PFSK-1 (cell line): ENCODE measurements around the gene SYNDIG1.

Source experiments
- FOXP2 ChIP-seq: optimal IDR thresholded peaks from 2 replicates; pipeline ENCODE3; 2011; ENCODE audit warnings: borderline replicate concordance, control low read depth, inconsistent platforms; ENCODE audit not compliant: insufficient read depth; ENCODE audit errors: extremely low read length, extremely low read depth
- POLR2AphosphoS5 ChIP-seq: IDR thresholded peaks from 2 replicates; pipeline ENCODE4 v1.6.1; 2012; ENCODE audit warnings: low read depth, mild to moderate bottlenecking, control low read depth, low read length, moderate library complexity
- REST ChIP-seq, 2 experiments: IDR thresholded peaks; 2 replicates each; pipeline versions ENCODE4 v1.6.1 to v1.8.0; 2011 to 2012; ENCODE audit warnings: low read depth in 2 of 2, low read length in 2 of 2, control low read depth in 1 of 2, inconsistent platforms in 1 of 2, mild to moderate bottlenecking in 1 of 2, moderate library complexity in 1 of 2; ENCODE audit not compliant: insufficient read depth in 1 of 2
- SIN3A ChIP-seq: IDR thresholded peaks from 2 replicates; pipeline ENCODE4 v1.6.1; 2012; ENCODE audit warnings: mild to moderate bottlenecking, low read length, moderate library complexity, borderline replicate concordance; ENCODE audit not compliant: insufficient read depth
- TAF1 ChIP-seq: IDR thresholded peaks from 2 replicates; pipeline ENCODE4 v1.6.1; 2012; ENCODE audit warnings: low read length, control low read depth, borderline replicate concordance; ENCODE audit not compliant: insufficient read depth

Gene SYNDIG1

GRCh38 chr20:24485981-24486380, 16.6 kb downstream of the SYNDIG1 start:
- no peak for TF ChIP-seq REST (IDR thresholded peaks at IDR 0.05; ENCODE audit: insufficient read depth in 1 of 2, low read depth in 2 of 2, low read length in 2 of 2)
- no peak for TF ChIP-seq POLR2AphosphoS5
- TF ChIP-seq FOXP2: no peak
- TF ChIP-seq SIN3A: no peak
- no peak for TF ChIP-seq TAF1

- TF ChIP-seq POLR2AphosphoS5: no peak
These were observed 17.8 kb downstream of the SYNDIG1 start for GRCh38 chr20:24487240-24487639.

- TF ChIP-seq REST (IDR thresholded peaks at IDR 0.05; ENCODE audit: insufficient read depth in 1 of 2, low read depth in 2 of 2, low read length in 2 of 2) (no peak), TAF1 (no peak), SIN3A (no peak), POLR2AphosphoS5 (no peak), FOXP2 (no peak)
These were observed 18.2 kb downstream of the SYNDIG1 start for GRCh38 chr20:24487648-24488047.

- no peak for TF ChIP-seq SIN3A
These were observed 18.8 kb downstream of the SYNDIG1 start for GRCh38 chr20:24488064-24488799.

GRCh38 chr20:24488800-24489175, 19.4 kb downstream of the SYNDIG1 start:
- TF ChIP-seq POLR2AphosphoS5 (no peak), TAF1 (no peak), SIN3A (no peak), REST (IDR thresholded peaks at IDR 0.05; ENCODE audit: insufficient read depth in 1 of 2, low read depth in 2 of 2, low read length in 2 of 2) (no peak), FOXP2 (no peak)

GRCh38 chr20:24489193-24489592, 19.8 kb downstream of the SYNDIG1 start:
- TF ChIP-seq SIN3A: no peak
- TF ChIP-seq TAF1: no peak
- TF ChIP-seq FOXP2: no peak
- no peak for TF ChIP-seq POLR2AphosphoS5
- TF ChIP-seq REST (IDR thresholded peaks at IDR 0.05; ENCODE audit: insufficient read depth in 1 of 2, low read depth in 2 of 2, low read length in 2 of 2): no peak
